Loucy (cell line): Measurements from ENCODE around the gene CDK8.

ENCODE experiments used
- H2AFZ ChIP-seq: fragments of 200-600 bp; sonication (generic); 2 replicates; pipeline ENCODE4 v1.6.0; 2016; ENCODE audit warnings: antibody characterized with exemption, mild to moderate bottlenecking, low read length, moderate library complexity
- H3F3A ChIP-seq: fragments of 200-600 bp; 2 replicates; pipeline ENCODE4 v1.6.0; 2016; ENCODE audit warnings: antibody characterized with exemption, low read depth, mild to moderate bottlenecking
- H3K27me3 ChIP-seq: fragments of 200-600 bp; sonication (generic); 2 replicates; pipeline ENCODE4 v1.6.1; 2014; ENCODE audit warnings: low read length, mild to moderate bottlenecking; ENCODE audit not compliant: insufficient read depth, poor library complexity, severe bottlenecking
- H3K36me3 ChIP-seq: fragments of 200-600 bp; sonication (generic); 2 replicates; pipeline ENCODE4 v1.6.1; 2016; ENCODE audit warnings: low read length; ENCODE audit not compliant: insufficient read depth
- H3K4me1 ChIP-seq: fragments of 200-600 bp; sonication (generic); 2 replicates; pipeline ENCODE4 v1.5.1; 2014; ENCODE audit warnings: low read length, mild to moderate bottlenecking; ENCODE audit not compliant: insufficient read depth, poor library complexity, severe bottlenecking
- H3K4me2 ChIP-seq: fragments of 200-600 bp; sonication (generic); 2 replicates; pipeline ENCODE4 v1.6.0; 2014; ENCODE audit warnings: antibody characterized with exemption, low read length, low read depth, mild to moderate bottlenecking; ENCODE audit not compliant: poor library complexity, severe bottlenecking
- H3K4me3 ChIP-seq: fragments of 200-600 bp; sonication (generic); 2 replicates; pipeline ENCODE4 v1.5.1; 2014; ENCODE audit warnings: low read length, mild to moderate bottlenecking, mixed read lengths; ENCODE audit not compliant: poor library complexity, severe bottlenecking
- H3K79me2 ChIP-seq: fragments of 200-600 bp; sonication (generic); 2 replicates; pipeline ENCODE4 v1.6.1; 2014; ENCODE audit warnings: low read length; ENCODE audit not compliant: insufficient read depth
- H3K9ac ChIP-seq: fragments of 200-600 bp; sonication (generic); 2 replicates; pipeline ENCODE4 v1.6.0; 2014; ENCODE audit warnings: mild to moderate bottlenecking, low read depth, low read length, moderate library complexity; ENCODE audit not compliant: poor library complexity, severe bottlenecking
- H3K9me2 ChIP-seq: fragments of 200-600 bp; sonication (generic); replicated peaks from 2 replicates; pipeline ENCODE4 v1.6.1; 2016; ENCODE audit warnings: low read depth, low read length, mixed read lengths
- H3K9me3 ChIP-seq: fragments of 200-600 bp; sonication (generic); 2 replicates; pipeline ENCODE4 v1.6.1; 2014; ENCODE audit warnings: mild to moderate bottlenecking, antibody characterized with exemption, low read length, low read depth; ENCODE audit not compliant: insufficient read depth
- H4K20me1 ChIP-seq: fragments of 200-600 bp; sonication (generic); 2 replicates; pipeline ENCODE4 v1.6.0; 2014; ENCODE audit warnings: antibody characterized with exemption, low read length, mild to moderate bottlenecking; ENCODE audit not compliant: insufficient read depth, poor library complexity, severe bottlenecking
- CTCF ChIP-seq: fragments of 200-600 bp; sonication (generic); conservative IDR thresholded peaks from 2 replicates; pipeline ENCODE4 v1.5.1; 2014; ENCODE audit warnings: mild to moderate bottlenecking, antibody characterized with exemption, low read length
- EZH2phosphoT487 ChIP-seq: fragments of 200-600 bp; IDR thresholded peaks from 2 replicates; pipeline ENCODE4 v1.6.1; 2018; ENCODE audit warnings: antibody characterized with exemption, mild to moderate bottlenecking, moderate library complexity, borderline replicate concordance

Gene CDK8

DNA sequence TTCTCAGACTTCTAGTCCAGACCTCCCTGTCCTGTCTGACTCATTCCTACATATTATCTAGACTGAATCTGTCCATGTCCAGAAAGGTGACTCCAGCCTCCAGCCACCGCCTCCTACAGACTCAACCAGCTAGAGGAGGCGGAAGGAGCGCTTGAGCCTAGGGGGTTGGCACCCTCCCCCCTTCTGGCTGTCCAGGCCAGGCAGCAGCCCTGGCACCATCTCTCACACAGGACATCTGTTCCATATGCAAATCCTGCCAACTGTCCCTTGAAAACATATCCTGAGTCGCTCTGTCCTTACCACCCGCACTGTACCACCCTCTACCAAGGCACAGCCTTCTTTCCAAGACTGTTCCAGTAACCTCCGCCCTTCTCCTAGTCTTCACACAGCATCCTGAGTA is 152.9 kb downstream of the CDK8 start:
- H4K20me1 ChIP-seq = no peaks in the 10 kb centered on the region
- H3K4me1 ChIP-seq = no peaks in the 10 kb centered on the region
- H3K9ac ChIP-seq = no peak overlapping the region
- TF ChIP-seq EZH2phosphoT487 = no peak
- no peak for TF ChIP-seq CTCF
- no peaks in the 10 kb centered on the region for H3K9me3 ChIP-seq
- no peak overlapping the region for H2AFZ ChIP-seq
- H3K36me3 ChIP-seq = peaks cover 20% of the 10 kb centered on the region; the same call in 1 of the 2 replicates
- no peaks in the 10 kb centered on the region for H3K27me3 ChIP-seq
- H3K9me2 ChIP-seq = no peaks in the 10 kb centered on the region
- no peak overlapping the region for H3K4me3 ChIP-seq
- no peaks in the 10 kb centered on the region for H3F3A ChIP-seq
- no peak overlapping the region for H3K4me2 ChIP-seq
- no peaks in the 10 kb centered on the region for H3K79me2 ChIP-seq

GRCh38 chr13:26411206-26411605 is 157.3 kb downstream of the CDK8 start:
- no peak overlapping the region for H3K4me2 ChIP-seq
- no peak overlapping the region for H2AFZ ChIP-seq

DNA sequence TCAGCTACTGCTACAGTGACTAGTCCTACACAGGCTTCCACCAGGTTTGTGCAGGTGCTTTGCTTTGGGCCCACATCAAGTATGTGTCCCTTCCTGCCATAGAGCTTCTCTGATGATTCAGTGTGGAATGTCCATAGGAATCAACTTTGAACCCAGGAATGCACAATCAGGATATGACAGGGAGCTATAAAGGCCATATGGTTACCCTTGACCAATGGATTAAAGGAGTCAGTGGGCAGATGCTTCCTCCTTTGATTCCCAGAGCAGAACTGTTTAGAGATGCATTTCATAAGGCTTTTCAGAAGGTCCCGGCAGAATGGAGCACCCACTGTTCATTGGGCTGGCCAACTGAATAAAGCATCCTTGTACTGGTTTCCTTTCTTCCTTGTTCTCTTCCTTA is 158.3 kb downstream of the CDK8 start:
- Histone ChIP-seq H3K9ac (no peak overlapping the region), H4K20me1 (no peaks in the 10 kb centered on the region), H3K9me2 (no peaks in the 10 kb centered on the region), H3K9me3 (no peaks in the 10 kb centered on the region), H3F3A (no peaks in the 10 kb centered on the region), H3K4me2 (no peak overlapping the region), H3K4me3 (no peak overlapping the region), H2AFZ (no peak overlapping the region), H3K4me1 (no peaks in the 10 kb centered on the region), H3K36me3 (no peaks in the 10 kb centered on the region; the same call in 1 of the 2 replicates), H3K79me2 (no peaks in the 10 kb centered on the region), H3K27me3 (no peaks in the 10 kb centered on the region)
- TF ChIP-seq EZH2phosphoT487 (no peak), CTCF (no peak)

More at GRCh38 chr13:26411206-26411605, 157.3 kb downstream of the CDK8 start:
- Histone ChIP-seq H3K9me2 (no peaks in the 10 kb centered on the region), H3K4me1 (no peaks in the 10 kb centered on the region), H3K9ac (no peak overlapping the region), H3K36me3 (peaks cover 4% of the 10 kb centered on the region; the same call in 1 of the 2 replicates), H3K9me3 (no peaks in the 10 kb centered on the region), H3F3A (no peaks in the 10 kb centered on the region), H4K20me1 (no peaks in the 10 kb centered on the region), H3K4me3 (no peak overlapping the region), H3K27me3 (no peaks in the 10 kb centered on the region), H3K79me2 (no peaks in the 10 kb centered on the region)
- TF ChIP-seq CTCF (no peak), EZH2phosphoT487 (no peak)
